T-helper 9 cell (primary cell): ENCODE data around the gene MORN5.
A peak's percentile ranks its signal among the peaks of the same experiment; 100 is the strongest.

Source experiments
- DNase-seq: peaks from one replicate; pipeline ENCODE4 v3.0.0-alpha.2; 2020

The MORN5 gene

GRCh38 chr9:122125158-122125508 lies 34.6 kb upstream of the MORN5 start:
- DNase-seq: peak; percentile 72

GRCh38 chr9:122125509-122126330 lies 34.0 kb upstream of the MORN5 start:
- no peak for DNase-seq

GRCh38 chr9:122126331-122127261 lies 33.1 kb upstream of the MORN5 start:
- DNase-seq: no peak

GRCh38 chr9:122127396-122127798 lies 32.3 kb upstream of the MORN5 start:
- no peak for DNase-seq

GRCh38 chr9:122128007-122128968 lies 31.4 kb upstream of the MORN5 start:
- DNase-seq: no peak

- no peak for DNase-seq
Measured at GRCh38 chr9:122128969-122129343, 30.8 kb upstream of the MORN5 start.

- no peak for DNase-seq
Measured at GRCh38 chr9:122129969-122130368, 29.7 kb upstream of the MORN5 start.

- no peak for DNase-seq
Measured at GRCh38 chr9:122130837-122131236, 28.9 kb upstream of the MORN5 start.

- no peak for DNase-seq
Measured at GRCh38 chr9:122131401-122132001, 28.2 kb upstream of the MORN5 start.

- no peak for DNase-seq
Measured at GRCh38 chr9:122132539-122132938, 27.2 kb upstream of the MORN5 start.

- DNase-seq: no peak
Measured at GRCh38 chr9:122133263-122133983, 26.3 kb upstream of the MORN5 start.

- DNase-seq: no peak
Measured at GRCh38 chr9:122133984-122134535, 25.6 kb upstream of the MORN5 start.

- no peak for DNase-seq
Measured at GRCh38 chr9:122134822-122135528, 24.7 kb upstream of the MORN5 start.

GRCh38 chr9:122135529-122135859 lies 24.2 kb upstream of the MORN5 start:
- DNase-seq: no peak

- DNase-seq: no peak
Measured at GRCh38 chr9:122138560-122139268, 21.0 kb upstream of the MORN5 start.

GRCh38 chr9:122140368-122141193 lies 19.1 kb upstream of the MORN5 start:
- DNase-seq: no peak

GRCh38 chr9:122141671-122142070 lies 18.0 kb upstream of the MORN5 start:
- DNase-seq: no peak

GRCh38 chr9:122143296-122143695 lies 16.4 kb upstream of the MORN5 start:
- DNase-seq: no peak

- DNase-seq: no peak
Measured at GRCh38 chr9:122143876-122144405, 15.8 kb upstream of the MORN5 start.
